ENCODE measurements around the gene NTRK3.

Gene NTRK3

GRCh38 chr15:87967951-87968350, 288.6 kb downstream of the NTRK3 start:
- DNase-seq: no peak

- no peak for DNase-seq
Measured at GRCh38 chr15:87965304-87965703, 291.2 kb downstream of the NTRK3 start.

GRCh38 chr15:87962428-87962827, 294.1 kb downstream of the NTRK3 start:
- no peak for DNase-seq

GRCh38 chr15:87961851-87962420, 294.6 kb downstream of the NTRK3 start:
- no peak for DNase-seq

GRCh38 chr15:87959662-87960061, 296.9 kb downstream of the NTRK3 start:
- no peak for DNase-seq

GRCh38 chr15:87959080-87959479, 297.5 kb downstream of the NTRK3 start:
- DNase-seq: no peak

- no peak for DNase-seq
Measured at GRCh38 chr15:87955284-87955909, 301.1 kb downstream of the NTRK3 start.

- no peak for DNase-seq
Measured at GRCh38 chr15:87954793-87955192, 301.7 kb downstream of the NTRK3 start.

- DNase-seq: no peak
Measured at GRCh38 chr15:87952736-87953287, 303.7 kb downstream of the NTRK3 start.

- no peak for DNase-seq
Measured at GRCh38 chr15:87949575-87950223, 306.8 kb downstream of the NTRK3 start.

- DNase-seq: no peak
Measured at GRCh38 chr15:87949151-87949574, 307.4 kb downstream of the NTRK3 start.

GRCh38 chr15:87947560-87947959, 309.0 kb downstream of the NTRK3 start:
- DNase-seq: no peak

GRCh38 chr15:87945246-87945645, 311.3 kb downstream of the NTRK3 start:
- no peak for DNase-seq

GRCh38 chr15:87944691-87945090, 311.8 kb downstream of the NTRK3 start:
- no peak for DNase-seq

- no peak for DNase-seq
Measured at GRCh38 chr15:87944050-87944449, 312.5 kb downstream of the NTRK3 start.

- DNase-seq: no peak
Measured at GRCh38 chr15:87943626-87944025, 312.9 kb downstream of the NTRK3 start.

GRCh38 chr15:87942316-87942715, 314.2 kb downstream of the NTRK3 start:
- no peak for DNase-seq

GRCh38 chr15:87941606-87942005, 314.9 kb downstream of the NTRK3 start:
- no peak for DNase-seq

GRCh38 chr15:87940768-87941167, 315.8 kb downstream of the NTRK3 start:
- no peak for DNase-seq

GRCh38 chr15:87939848-87940457, 316.6 kb downstream of the NTRK3 start:
- no peak for DNase-seq

GRCh38 chr15:87938031-87938430, 318.5 kb downstream of the NTRK3 start:
- DNase-seq: no peak

GRCh38 chr15:87935583-87935982, 321.0 kb downstream of the NTRK3 start:
- no peak for DNase-seq

GRCh38 chr15:87931584-87931983, 325.0 kb downstream of the NTRK3 start:
- DNase-seq: no peak

- DNase-seq: no peak
Measured at GRCh38 chr15:87930457-87930856, 326.1 kb downstream of the NTRK3 start.

Data from SHP77 treated with DMSO at 0.1 percent for 48 hours (cell line).